Astrocyte of the spinal cord (primary cell): ENCODE results near the gene MYRIP.

Source experiments
- DNase-seq: peaks from one replicate; pipeline ENCODE4 v3.0.0; 2011; ENCODE audit warnings: low read depth, low spot score
- H3K4me3 ChIP-seq: 2 replicates; pipeline ENCODE4 v1.5.1; 2011; ENCODE audit warnings: low read depth, mild to moderate bottlenecking, low read length, moderate library complexity
- in situ Hi-C: cut with HindIII; loops from 2 replicates; pipeline ENCODE4 v1.10.0; 2017; ENCODE audit warnings: low sequenced_read_pairs
- TF ChIP-seq, protein P1 (sequence below): IDR thresholded peaks from 2 replicates; pipeline ENCODE4 v1.5.1; 2012; ENCODE audit warnings: low read depth, mild to moderate bottlenecking, low read length, inconsistent platforms

MYRIP gene

DNA sequence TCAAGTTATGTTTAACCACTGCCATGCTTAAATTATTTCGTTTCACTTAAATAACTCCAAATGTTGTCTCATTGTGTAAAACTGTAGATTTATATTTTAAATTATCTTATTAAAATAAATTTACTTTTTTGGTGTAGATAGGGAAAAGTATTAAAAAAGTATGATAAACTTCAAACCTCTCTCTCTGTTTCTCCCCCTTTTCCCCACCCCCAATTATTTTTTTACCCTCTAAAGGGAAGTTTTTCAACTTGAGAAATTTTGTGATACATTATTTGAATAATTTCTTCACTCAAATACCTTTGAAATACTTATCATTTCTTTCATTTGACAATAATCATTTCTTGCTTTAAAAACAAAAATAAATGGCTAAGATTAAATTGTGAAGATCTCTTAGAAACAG lies 433.2 kb downstream of the MYRIP start:
- in situ Hi-C loops = no loop called here
- TF ChIP-seq, protein P1, sequence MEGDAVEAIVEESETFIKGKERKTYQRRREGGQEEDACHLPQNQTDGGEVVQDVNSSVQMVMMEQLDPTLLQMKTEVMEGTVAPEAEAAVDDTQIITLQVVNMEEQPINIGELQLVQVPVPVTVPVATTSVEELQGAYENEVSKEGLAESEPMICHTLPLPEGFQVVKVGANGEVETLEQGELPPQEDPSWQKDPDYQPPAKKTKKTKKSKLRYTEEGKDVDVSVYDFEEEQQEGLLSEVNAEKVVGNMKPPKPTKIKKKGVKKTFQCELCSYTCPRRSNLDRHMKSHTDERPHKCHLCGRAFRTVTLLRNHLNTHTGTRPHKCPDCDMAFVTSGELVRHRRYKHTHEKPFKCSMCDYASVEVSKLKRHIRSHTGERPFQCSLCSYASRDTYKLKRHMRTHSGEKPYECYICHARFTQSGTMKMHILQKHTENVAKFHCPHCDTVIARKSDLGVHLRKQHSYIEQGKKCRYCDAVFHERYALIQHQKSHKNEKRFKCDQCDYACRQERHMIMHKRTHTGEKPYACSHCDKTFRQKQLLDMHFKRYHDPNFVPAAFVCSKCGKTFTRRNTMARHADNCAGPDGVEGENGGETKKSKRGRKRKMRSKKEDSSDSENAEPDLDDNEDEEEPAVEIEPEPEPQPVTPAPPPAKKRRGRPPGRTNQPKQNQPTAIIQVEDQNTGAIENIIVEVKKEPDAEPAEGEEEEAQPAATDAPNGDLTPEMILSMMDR = no peak

DNA sequence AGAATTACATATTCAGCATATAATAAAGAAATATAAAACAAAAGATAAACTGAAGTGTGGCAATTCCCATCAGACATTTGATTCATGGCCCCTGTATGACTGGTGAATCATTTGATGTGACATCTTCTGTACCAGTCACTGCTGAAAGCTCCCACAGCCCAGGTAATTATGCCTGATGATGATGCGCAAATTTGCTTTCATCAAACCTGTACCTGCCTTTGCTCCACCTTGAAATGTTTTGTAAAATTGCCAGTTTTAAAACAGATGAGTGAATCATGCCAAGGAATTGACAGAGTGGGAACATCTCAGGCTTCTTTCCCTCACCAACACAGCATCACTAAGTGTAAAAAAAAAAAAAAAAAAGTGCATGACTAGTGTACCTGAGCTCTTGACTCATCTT lies 433.6 kb downstream of the MYRIP start:
- in situ Hi-C loops = no loop called here
- H3K4me3 ChIP-seq = no peak overlapping the region
- no peak for DNase-seq
- TF ChIP-seq, protein P1 = no peak

More for the DNA sequence above, 433.2 kb downstream of the MYRIP start:
- no peak for DNase-seq
- no peak overlapping the region for H3K4me3 ChIP-seq

DNA sequence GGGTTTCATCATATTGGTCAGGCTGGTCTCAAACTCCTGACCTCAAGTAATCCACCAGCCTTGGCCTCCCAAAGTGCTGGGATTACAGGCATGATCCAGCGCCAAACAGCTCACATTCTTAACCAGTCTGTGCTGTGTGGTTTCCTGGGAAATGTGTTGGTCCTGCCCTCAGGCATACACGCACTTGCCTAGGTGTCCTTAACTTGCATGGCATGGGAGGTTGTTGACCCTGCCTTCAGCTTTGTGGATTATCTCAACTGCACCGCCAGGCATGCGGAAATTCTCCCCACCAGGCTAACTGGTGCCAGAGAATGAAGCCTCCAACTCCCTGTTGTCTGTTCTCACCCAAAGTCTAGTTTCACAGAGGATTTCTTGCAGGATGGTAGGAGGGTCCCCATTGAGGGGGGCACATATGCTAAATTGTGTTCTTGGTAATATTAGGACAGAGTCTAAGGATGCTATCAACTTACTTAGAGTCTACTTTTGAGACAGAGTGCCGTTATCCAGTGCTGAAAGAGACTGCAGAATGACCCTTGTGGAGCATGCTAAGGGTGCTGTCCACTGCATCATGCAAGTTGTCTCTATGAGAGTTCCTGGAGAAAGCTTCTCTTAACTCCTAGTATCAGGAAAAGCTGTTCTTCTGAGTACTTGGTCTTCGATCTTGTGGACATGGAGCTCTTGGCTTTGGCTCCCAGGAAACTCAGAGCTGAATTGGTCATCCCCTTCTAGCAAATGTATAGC lies 438.5 kb downstream of the MYRIP start:
- in situ Hi-C loops = no loop called here
- H3K4me3 ChIP-seq = no peak overlapping the region
- DNase-seq = no peak
- TF ChIP-seq, protein P1 = no peak

DNA sequence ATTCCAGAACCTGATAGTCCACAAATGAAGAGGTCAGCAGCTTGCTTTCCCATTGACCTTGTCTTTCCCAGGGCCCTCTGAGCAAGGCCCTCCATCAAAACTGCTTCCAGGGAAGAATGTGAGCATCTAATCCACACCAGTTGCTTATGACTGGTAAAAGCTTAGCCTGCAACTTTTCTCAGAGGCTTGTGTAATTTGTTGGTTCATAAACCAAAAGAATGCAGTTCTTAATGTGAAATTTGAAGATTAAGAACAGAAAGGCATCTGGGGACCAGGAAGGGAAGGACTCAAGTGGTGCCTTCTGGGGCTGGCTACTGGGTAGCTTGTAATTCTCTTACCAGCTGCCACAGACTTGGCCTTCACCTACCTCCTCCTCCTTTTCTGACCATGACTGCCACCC lies 439.2 kb downstream of the MYRIP start:
- in situ Hi-C loops = no loop called here
- no peak overlapping the region for H3K4me3 ChIP-seq
- no peak for DNase-seq
- TF ChIP-seq, protein P1 = no peak

DNA sequence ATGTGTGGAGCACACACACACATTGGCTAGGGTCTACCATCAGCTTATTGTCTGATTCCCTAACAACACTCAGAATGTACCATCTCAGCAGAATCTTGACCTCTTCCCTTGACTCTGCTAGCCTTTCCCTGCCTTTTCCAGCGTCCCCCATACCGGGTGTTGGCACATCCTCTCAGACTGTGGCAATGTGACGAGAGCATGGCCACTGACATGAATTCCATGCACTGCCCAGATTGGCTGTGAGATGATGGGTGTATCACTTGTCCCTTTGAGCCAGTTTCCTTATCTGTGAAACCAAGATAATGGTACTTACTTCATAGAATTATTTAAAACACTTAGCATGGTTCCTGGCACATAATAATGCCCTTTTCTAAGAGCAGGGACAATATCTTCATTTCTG lies 439.8 kb downstream of the MYRIP start:
- in situ Hi-C loops = no loop called here
- TF ChIP-seq, protein P1 = no peak
- no peak overlapping the region for H3K4me3 ChIP-seq
- no peak for DNase-seq

DNA sequence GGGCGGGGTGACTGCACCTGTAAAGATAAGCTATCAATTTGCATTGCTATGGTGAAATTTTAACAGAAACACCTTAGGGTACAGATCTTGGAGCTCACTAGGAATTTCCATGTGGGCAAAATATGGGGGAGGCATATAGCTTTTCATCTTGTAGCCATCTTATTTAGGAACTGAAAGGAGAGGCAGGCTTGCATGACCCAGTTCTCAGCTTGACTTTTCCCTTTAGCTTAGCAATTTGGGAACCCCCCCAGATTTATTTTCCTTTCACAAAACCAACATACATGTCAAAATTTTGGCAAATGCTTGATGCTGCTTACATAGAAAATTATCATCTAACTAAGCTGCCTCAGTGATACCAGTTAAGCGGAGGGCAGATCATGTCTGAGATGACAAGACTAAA lies 445.1 kb downstream of the MYRIP start:
- TF ChIP-seq, protein P1 = no peak
- in situ Hi-C loops = no loop called here
- DNase-seq = no peak
- H3K4me3 ChIP-seq = no peak overlapping the region
